ENCODE data around the gene RNASE7.

Gene RNASE7

GRCh38 chr14:21068521-21069387 is 26.6 kb downstream of the RNASE7 start:
- peak overlapping the region; percentile 83 for H3K4me3 ChIP-seq (replicated peaks; ENCODE audit: low read depth, low read length)
- DNase-seq (ENCODE audit: low read depth): peak; percentile 67
- peak; percentile 69 for TF ChIP-seq CTCF (IDR thresholded peaks at IDR 0.05; ENCODE audit: low read length, missing control alignments)

- peak overlapping the region; percentile 83 for H3K4me3 ChIP-seq (replicated peaks; ENCODE audit: low read depth, low read length)
- peak; percentile 43 for DNase-seq (ENCODE audit: low read depth)
- no peak for TF ChIP-seq CTCF (IDR thresholded peaks at IDR 0.05; ENCODE audit: low read length, missing control alignments)
These were observed 27.4 kb downstream of the RNASE7 start for GRCh38 chr14:21069388-21070082.

- H3K4me3 ChIP-seq (replicated peaks; ENCODE audit: low read depth, low read length): peak within 1 kb of the TSS; percentile 83
- DNase-seq (ENCODE audit: low read depth): peak; percentile 41
These were observed 28.0 kb downstream of the RNASE7 start, which contains the start of gene ARHGEF40 for GRCh38 chr14:21070083-21070609. ARHGEF40 (plus strand) TSS chr14:21070304; CDS start chr14:21070397, 93 bp downstream.

GRCh38 chr14:21070610-21071224 is 28.6 kb downstream of the RNASE7 start:
- H3K4me3 ChIP-seq (replicated peaks; ENCODE audit: low read depth, low read length): peak overlapping the region; percentile 83
- DNase-seq (ENCODE audit: low read depth): peak; percentile 51
- TF ChIP-seq CTCF (IDR thresholded peaks at IDR 0.05; ENCODE audit: low read length, missing control alignments): no peak

More at GRCh38 chr14:21070083-21070609, 28.0 kb downstream of the RNASE7 start, which contains the start of gene ARHGEF40:
- TF ChIP-seq CTCF (IDR thresholded peaks at IDR 0.05; ENCODE audit: low read length, missing control alignments): no peak

GRCh38 chr14:21071225-21072030 is 29.3 kb downstream of the RNASE7 start:
- TF ChIP-seq CTCF (IDR thresholded peaks at IDR 0.05; ENCODE audit: low read length, missing control alignments): no peak
- peak; percentile 92 for DNase-seq (ENCODE audit: low read depth)
- H3K4me3 ChIP-seq (replicated peaks; ENCODE audit: low read depth, low read length): peak overlapping the region; percentile 83

GRCh38 chr14:21072031-21072473 is 29.9 kb downstream of the RNASE7 start:
- peak overlapping the region; percentile 83 for H3K4me3 ChIP-seq (replicated peaks; ENCODE audit: low read depth, low read length)
- TF ChIP-seq CTCF (IDR thresholded peaks at IDR 0.05; ENCODE audit: low read length, missing control alignments): peak; percentile 13
- DNase-seq (ENCODE audit: low read depth): peak; percentile 76

Data from fibroblast of pulmonary artery (primary cell).